Measurements from ENCODE around the gene CRYL1. TPM values are rescaled to one million over a fixed set of nuclear protein-coding genes. Genes with fewer than 3 reads are reported as not detected.

Gene CRYL1
- total RNA-seq, 1 experiment from 2014 or later = 52.5 TPM

- in situ Hi-C loops (cut with HindIII; ENCODE audit: low pct_unique_long_range_greater_than_20kb, low sequenced_read_pairs) = no loop called here
- DNase-seq (ENCODE audit: low read depth, low spot score) = no peak
These were observed 18.7 kb upstream of the CRYL1 start for GRCh38 chr13:20544201-20544923.

- no peak for DNase-seq (ENCODE audit: low read depth, low spot score)
- in situ Hi-C loops (cut with HindIII; ENCODE audit: low pct_unique_long_range_greater_than_20kb, low sequenced_read_pairs) = no loop called here
These were observed 11.3 kb upstream of the CRYL1 start for GRCh38 chr13:20536992-20537391.

GRCh38 chr13:20534038-20534608, 8.5 kb upstream of the CRYL1 start:
- DNase-seq (ENCODE audit: low read depth, low spot score) = no peak
- in situ Hi-C loops (cut with HindIII; ENCODE audit: low pct_unique_long_range_greater_than_20kb, low sequenced_read_pairs) = no loop called here

GRCh38 chr13:20528452-20528851, 2.8 kb upstream of the CRYL1 start:
- DNase-seq (ENCODE audit: low read depth, low spot score) = no peak
- in situ Hi-C loops (cut with HindIII; ENCODE audit: low pct_unique_long_range_greater_than_20kb, low sequenced_read_pairs) = no loop called here

- peak; percentile 70 for DNase-seq (ENCODE audit: low read depth, low spot score)
- in situ Hi-C loops (cut with HindIII; ENCODE audit: low pct_unique_long_range_greater_than_20kb, low sequenced_read_pairs) = no loop called here
These were observed 1.0 kb upstream of the CRYL1 start for GRCh38 chr13:20526664-20527063.

GRCh38 chr13:20525144-20525600, 485 bp downstream of the CRYL1 start:
- in situ Hi-C loops (cut with HindIII; ENCODE audit: low pct_unique_long_range_greater_than_20kb, low sequenced_read_pairs) = no loop called here
- DNase-seq (ENCODE audit: low read depth, low spot score) = no peak

GRCh38 chr13:20521364-20522115, 4.1 kb downstream of the CRYL1 start:
- no peak for DNase-seq (ENCODE audit: low read depth, low spot score)
- in situ Hi-C loops (cut with HindIII; ENCODE audit: low pct_unique_long_range_greater_than_20kb, low sequenced_read_pairs) = no loop called here

- no peak for DNase-seq (ENCODE audit: low read depth, low spot score)
- in situ Hi-C loops (cut with HindIII; ENCODE audit: low pct_unique_long_range_greater_than_20kb, low sequenced_read_pairs) = no loop called here
These were observed 5.8 kb downstream of the CRYL1 start for GRCh38 chr13:20519875-20520274.

GRCh38 chr13:20518660-20519100, 7.0 kb downstream of the CRYL1 start:
- no peak for DNase-seq (ENCODE audit: low read depth, low spot score)
- in situ Hi-C loops (cut with HindIII; ENCODE audit: low pct_unique_long_range_greater_than_20kb, low sequenced_read_pairs) = no loop called here

GRCh38 chr13:20514866-20515265, 10.8 kb downstream of the CRYL1 start:
- DNase-seq (ENCODE audit: low read depth, low spot score) = peak; percentile 94
- in situ Hi-C loops (cut with HindIII; ENCODE audit: low pct_unique_long_range_greater_than_20kb, low sequenced_read_pairs) = no loop called here

- no peak for DNase-seq (ENCODE audit: low read depth, low spot score)
- in situ Hi-C loops (cut with HindIII; ENCODE audit: low pct_unique_long_range_greater_than_20kb, low sequenced_read_pairs) = no loop called here
These were observed 12.1 kb downstream of the CRYL1 start for GRCh38 chr13:20513466-20513995.

- in situ Hi-C loops (cut with HindIII; ENCODE audit: low pct_unique_long_range_greater_than_20kb, low sequenced_read_pairs) = no loop called here
- peak; percentile 68 for DNase-seq (ENCODE audit: low read depth, low spot score)
These were observed 13.5 kb downstream of the CRYL1 start for GRCh38 chr13:20512042-20512683.

- in situ Hi-C loops (cut with HindIII; ENCODE audit: low pct_unique_long_range_greater_than_20kb, low sequenced_read_pairs) = no loop called here
- DNase-seq (ENCODE audit: low read depth, low spot score) = no peak
These were observed 19.0 kb downstream of the CRYL1 start for GRCh38 chr13:20506696-20507095.

- DNase-seq (ENCODE audit: low read depth, low spot score) = no peak
- in situ Hi-C loops (cut with HindIII; ENCODE audit: low pct_unique_long_range_greater_than_20kb, low sequenced_read_pairs) = no loop called here
These were observed 20.0 kb downstream of the CRYL1 start for GRCh38 chr13:20505405-20506366.

GRCh38 chr13:20503088-20504083, 22.3 kb downstream of the CRYL1 start:
- in situ Hi-C loops (cut with HindIII; ENCODE audit: low pct_unique_long_range_greater_than_20kb, low sequenced_read_pairs) = no loop called here
- no peak for DNase-seq (ENCODE audit: low read depth, low spot score)

GRCh38 chr13:20501592-20501991, 24.1 kb downstream of the CRYL1 start:
- in situ Hi-C loops (cut with HindIII; ENCODE audit: low pct_unique_long_range_greater_than_20kb, low sequenced_read_pairs) = no loop called here
- DNase-seq (ENCODE audit: low read depth, low spot score) = no peak

Measured in SK-MEL-5 (cell line).